Measurements from ENCODE around the gene SIPA1L3.
A peak's percentile ranks its signal among the peaks of the same experiment; 100 is the strongest.
"Not testable (repeated sequence)": the region's sequence is repeated elsewhere in the genome, so short reads cannot be mapped to it uniquely, and the experiment has no call there.

Gene SIPA1L3

DNA sequence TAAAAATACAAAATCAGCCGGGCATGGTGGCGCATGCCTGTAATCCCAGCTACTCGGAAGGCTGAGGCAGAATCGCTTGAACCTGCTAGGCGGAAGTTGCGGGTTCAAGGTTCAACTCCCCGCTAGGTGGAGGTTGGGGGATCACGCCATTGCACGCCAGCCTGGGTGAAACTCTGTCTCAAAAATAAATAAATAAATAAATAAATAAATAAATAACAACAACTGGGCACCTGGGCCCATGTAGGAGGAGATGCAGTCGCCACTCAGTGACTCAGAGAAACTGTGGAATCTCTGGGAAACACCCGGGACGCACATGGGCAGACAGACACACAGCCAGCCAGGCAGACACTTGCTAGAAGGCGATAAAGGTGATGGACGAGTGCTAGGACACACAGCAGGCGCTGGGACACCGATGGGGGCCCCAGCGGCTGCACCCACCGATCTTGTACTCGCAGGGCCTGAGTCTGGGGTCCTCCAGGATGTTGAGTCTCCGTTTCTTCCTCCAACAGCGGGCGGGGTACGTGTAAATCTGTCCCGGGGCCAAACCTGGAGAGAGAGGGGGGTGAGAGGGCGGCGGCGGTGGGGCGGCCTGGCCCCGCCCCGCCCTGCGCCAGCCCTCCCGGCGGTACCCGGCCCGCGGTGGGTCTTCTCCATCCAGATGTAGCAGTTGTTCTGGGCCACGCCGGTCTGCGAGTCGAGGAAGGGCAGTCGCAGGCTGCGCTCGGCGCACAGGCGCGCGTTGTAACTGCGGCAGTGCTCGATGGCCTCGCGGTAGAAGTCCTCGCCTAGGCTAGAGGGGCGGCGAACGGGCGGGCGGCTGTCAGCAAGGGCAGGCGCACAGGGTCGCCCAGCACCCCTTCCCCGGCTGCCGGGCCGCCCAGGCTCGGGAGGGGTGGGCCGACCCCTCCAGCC is 315.2 kb downstream of the SIPA1L3 start:
- no peak for DNase-seq

DNA sequence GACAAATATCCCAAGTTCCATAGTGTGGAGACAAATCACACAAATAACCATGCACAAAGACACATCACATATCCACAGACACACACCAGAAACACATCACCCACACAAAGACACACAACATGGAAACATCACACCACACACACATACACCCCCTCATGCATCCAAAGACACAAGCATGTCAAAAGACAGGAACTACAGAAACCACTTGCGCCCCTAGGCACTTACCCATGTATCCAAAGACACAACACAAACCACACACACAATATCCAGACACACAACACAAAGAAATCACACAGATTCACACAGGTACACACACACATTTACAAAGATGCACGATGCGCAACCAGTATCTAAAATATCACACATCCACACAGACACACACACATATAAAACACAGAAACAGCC is 316.1 kb downstream of the SIPA1L3 start:
- DNase-seq = no peak

DNA sequence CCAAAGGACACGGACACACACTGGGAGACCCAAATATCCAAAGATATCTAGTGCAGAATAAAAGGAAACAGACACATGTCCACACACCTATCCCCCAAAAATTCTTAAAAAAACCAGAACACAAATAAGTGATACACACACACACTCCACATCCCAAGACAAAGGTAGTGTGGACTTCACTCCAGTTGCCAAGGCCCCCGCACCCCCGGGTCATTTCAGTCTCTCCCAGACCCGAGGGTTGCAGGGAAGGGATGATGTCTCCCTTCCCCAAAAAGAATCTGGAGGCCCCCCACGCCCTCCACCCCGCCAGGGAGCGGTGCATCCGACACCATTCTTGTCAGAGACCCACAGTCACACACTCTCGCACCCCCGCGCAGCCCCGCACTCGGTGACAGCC is 316.6 kb downstream of the SIPA1L3 start:
- DNase-seq = no peak

DNA sequence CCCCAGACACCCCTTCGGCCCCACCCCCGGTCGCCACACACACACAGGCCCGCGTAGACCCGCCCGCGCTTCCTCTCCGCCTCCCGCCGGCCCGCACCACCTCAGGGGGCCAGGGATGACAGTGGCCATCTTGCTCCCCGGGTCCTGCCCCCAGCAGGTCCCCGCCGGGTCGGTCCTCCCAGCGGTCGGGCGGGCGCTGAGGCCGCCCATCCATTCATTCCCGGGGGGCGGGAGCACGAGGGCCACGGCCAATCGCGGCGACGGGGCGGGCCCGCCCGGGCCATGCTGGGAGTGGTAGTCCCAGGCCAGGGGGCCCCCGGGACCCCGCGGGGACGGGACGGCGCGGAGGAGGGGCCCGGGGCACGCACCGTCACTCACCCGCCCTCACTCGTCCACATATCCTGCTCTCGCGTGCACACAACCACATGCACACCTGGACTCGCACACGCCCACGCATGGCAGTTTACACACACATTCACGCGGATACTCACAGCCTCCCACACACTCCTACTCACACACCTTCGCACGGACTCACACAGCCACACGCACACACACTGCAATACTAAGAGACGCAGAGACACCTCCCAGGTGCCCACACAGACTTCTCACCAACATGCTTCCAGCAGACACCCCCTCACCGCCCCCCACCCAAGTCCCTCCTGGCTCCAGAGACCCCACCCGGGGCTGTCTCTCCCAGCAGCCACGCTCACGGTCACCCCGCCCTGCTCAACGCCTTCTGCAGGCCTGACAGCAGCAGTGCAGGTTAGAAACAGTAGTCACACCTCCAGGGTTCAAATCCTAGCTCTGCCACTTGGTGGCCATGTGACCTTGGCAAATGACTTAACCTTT is 317.2 kb downstream of the SIPA1L3 start, which contains the start of gene DPF1:
Gene DPF1 (minus strand): TSS at position 209 of the 849 bp plus-strand sequence. CDS start 80 bp downstream, at position 129.
- peak; percentile 76 for DNase-seq

DNA sequence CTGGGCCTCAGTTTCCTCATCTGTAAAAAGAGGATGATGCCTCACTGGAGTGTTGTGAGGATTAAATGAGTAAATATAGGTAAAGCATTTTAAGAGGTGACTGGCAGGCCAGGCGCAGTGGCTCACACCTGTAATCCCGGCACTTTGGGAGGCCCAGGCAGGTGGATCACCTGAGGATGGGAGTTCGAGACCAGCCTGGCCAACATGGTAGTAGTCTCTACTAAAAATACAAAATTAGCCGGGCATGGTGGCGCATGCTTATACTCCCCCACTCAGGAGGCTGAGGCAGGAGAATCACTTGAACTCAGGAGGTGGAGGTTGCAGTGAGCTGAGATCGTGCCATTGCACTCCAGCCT is 317.8 kb downstream of the SIPA1L3 start:
- not testable (repeated sequence) for DNase-seq

DNA sequence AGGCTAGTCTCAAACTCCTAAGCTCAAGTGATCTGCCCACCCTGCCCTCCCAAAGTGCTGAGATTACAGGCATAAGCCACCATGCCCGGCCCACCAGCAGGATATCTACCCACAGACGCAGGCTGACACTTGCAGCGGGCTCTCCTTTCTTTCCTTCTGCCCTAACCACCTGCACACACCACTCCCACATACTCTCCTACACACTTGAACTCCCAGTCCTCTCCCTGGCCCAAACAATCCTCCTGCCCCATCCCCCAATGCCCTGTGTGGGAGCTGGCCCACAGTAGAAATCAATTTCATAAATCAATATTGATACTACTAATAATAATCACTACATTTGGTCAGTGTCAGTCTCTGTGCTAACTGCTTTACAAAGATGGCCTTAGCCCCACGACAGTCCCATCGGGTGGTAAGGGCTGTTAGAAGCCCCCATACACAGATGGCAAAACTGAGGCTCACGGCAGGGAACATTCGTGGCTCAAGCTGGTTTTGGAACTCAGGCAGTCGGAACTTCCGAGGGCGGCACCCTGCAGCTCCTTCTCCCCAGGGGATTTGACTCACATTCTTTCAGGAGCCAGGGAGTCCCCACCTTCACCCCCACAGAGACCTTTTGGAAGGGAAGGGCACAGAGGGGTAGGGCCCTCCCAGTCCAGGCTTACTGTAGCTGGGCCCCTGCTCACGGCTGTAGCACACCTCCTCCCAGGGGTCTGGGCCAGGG is 320.4 kb downstream of the SIPA1L3 start:
- DNase-seq = no peak

DNA sequence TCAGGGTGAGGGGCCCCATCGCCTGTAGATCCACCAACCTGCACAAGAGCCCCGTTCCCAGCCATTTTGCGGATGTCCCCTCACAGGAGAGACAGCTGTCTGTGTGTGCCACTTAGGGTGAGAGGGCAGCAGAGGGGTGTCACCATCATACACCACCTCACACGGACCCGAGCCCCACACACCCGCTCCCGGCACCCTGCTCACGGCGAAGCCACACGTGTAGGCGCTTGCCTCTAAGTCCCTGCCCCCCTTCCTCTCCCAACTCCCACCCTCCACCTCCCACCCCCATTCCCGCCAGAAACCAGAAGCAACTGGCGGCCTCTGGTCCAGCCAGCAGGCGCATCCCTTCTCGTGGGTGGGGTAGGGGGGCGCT is 321.0 kb downstream of the SIPA1L3 start:
- no peak for DNase-seq

DNA sequence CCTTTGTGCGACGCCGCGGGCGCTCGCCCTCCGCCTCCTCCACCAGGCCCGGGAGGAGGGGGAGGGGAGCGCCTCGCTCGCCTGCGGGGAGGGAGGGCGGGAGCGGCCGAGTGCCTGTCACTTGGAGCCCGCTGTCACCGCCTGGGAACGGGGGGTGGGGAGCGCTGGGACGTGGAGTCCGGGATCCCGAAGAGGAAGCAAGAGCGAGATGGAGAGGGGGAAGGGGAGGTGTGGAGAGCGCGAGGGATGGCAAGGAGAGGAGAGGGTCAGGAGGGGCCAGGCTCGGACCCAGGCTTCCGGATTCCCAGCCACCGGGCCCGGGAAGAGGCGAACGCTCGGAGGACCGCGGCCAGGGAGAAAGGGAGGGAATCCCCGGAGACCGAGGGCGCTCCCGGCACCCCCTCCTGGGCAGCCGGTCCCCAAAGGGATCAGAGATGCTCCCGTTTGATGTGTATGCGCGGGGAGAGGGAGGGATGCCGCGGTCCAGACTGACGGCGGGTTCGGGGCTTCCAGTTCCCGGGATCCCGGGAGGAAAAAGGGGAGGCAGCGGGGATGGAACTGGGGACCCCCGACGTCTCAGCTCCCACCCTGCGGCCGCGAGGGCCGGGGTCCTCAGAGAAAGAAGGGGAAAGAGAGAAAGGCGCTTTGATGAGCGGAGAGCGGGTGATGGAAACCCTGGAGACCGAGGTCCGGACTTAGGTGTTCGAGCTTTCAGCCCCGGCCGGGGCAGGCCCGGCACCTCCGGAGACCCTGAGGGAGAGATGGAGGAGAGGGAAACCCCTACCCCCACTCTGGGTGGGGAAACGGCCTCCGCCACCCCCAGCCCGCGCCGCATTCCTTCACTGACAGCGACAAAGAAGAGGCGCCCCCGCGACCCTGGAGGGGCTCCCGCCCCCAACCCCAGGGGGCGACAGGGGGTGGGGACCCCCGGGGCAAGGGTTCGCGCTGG is 321.8 kb downstream of the SIPA1L3 start:
- no peak for DNase-seq

DNA sequence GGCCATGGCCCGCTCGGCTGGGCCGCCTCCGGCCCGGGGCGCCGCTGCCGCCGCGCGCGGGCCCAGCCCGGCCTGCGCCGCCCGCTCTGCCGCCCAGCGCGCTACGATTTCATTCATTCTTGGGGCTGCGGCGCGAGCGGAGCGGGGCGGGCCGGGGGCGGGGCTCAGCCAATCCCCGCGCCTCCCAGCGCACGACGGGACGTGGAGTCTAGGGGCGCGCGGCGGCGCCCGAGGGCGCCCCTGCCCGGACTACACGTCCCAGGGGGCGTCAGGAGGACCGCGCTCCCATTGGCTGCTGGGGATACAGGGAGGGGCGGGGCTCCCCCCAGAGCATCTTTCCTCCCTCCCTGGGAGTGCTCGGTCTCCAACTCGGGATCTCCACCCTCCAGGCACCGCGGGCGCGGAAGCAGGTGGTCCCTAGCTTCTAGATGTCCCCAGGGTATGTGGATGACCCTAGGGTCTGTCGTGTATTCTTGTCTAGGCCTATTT is 322.6 kb downstream of the SIPA1L3 start:
- peak; percentile 84 for DNase-seq

DNA sequence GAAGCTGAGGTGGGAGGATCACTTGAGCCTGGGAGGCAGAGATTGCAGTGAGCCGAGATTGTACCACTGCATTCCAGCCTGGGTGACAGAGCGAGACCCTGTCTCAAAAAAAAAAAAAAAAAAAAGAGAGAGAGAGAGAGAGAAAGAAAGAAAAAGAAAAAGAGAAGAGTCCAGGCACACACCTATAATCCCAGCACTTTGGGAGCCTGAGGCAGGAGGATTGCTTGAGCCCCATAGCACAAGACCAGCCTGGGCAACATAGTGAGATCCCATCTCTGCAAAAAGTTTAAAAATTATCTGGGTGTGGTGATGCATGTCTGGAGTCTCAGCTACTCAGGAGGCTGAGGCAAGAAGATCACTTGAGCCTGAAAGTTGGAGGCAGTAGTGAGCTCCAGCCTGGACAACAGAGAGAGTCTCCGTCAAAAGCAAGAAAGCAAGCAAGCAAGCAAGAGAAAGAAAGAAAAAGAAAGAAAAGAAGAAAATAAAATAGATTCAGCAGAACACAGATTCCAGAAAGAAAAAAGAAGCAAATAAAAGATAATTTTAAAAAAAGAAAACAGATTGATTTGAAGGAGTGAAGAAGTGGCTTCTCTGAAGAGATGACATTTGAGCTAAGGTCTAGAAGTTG is 323.6 kb downstream of the SIPA1L3 start:
- not testable (repeated sequence) for DNase-seq

DNA sequence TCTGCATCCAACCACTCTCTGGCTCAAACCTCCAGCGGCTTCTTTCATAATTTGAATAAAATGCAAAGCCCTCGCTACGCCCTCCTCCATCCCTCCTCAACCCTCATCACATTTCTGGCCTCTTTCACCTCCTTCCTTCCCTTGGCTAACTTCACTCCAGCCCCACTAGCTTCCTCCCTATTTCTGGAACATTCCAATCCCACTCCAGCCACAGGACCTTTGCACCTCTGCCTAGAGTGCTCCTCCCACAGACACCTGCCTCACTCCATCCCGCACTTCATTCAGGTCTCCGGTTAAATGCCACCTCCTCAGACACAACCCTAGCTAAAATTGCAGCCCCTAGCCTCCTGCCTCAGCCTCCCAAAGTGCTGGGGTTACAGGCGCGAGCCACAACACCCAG is 324.9 kb downstream of the SIPA1L3 start:
- DNase-seq = no peak

DNA sequence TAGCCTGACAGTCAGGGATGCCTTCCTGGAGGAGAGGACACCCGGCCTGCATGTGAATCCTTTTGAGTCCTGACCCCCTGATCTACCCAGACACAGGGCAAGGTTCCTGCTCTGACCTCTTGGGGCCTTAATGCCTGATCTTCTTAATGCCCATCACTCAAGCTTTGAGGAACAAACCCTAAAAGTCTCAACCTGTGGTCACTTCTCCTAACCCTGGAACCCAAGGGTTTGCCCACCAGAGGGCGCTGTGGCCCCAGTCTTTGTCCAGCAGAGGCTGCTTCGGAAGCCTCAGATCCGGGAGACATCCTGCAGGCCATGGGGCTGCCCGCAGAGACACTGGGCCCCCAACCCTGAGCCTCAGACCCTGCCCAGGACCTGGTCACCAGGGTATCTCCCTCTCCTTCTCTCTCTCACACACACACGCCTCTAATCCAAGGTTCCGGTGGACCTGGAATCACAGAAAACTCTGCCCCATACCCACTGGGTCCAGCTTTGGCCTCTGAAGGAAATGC is 326.8 kb downstream of the SIPA1L3 start:
- DNase-seq = peak; percentile 92

DNA sequence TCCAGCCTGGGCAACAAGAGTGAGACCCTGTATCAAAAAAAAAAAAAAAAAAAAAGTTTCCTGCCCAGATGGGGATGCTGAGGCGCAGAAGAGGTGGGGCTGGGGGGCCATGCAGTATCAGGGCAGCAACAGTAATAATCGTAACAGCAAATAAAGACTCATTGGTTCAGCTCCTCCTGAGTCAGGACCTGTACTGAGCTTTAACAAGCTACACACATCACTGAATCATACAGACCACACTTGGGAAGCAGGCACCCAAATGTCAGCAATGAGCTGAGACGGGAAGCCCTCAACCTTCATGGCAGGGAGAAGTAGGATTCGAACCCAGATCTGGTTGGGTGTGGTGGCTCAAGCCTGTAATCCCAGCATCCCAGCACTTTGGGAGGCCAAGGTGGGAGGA is 327.6 kb downstream of the SIPA1L3 start:
- no peak for DNase-seq

DNA sequence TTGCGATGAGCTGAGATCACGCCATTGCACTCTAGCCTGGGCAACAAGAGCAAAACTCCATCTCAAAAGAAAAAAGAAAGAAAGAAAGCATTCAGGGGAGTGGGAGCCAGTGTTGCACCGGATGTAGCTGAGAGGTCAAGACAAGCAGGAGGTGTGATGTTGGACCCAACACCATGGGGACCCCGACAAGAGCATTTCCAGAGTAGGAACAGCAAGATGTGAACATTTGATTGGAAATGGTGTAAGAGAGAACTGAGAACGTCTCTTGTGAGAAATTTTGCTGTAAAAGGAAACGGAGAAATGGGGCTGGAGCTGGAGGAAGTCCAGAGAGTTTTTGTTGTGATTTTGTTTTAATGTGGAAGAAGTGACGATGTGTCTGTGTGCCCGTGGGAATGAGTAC is 332.8 kb downstream of the SIPA1L3 start:
- DNase-seq = no peak

DNA sequence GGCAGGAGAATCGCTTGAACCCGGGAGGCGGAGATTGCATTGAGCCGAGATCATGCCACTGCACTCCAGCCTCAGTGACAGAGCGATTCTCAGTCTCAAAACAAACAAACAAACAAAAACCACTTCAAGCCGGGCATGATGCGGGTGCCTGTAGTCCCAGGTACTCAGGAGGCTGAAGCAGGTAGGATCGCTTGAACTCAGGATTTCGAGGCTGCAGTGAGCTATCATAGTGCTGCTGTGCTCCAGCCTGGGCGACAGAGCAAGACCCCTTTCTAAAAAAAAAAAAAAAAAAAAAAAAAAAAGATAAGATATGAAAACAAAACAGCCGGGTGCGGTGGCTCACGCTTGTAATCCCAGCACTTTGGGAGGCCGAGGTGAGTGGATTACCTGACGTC is 336.3 kb downstream of the SIPA1L3 start:
- no peak for DNase-seq

DNA sequence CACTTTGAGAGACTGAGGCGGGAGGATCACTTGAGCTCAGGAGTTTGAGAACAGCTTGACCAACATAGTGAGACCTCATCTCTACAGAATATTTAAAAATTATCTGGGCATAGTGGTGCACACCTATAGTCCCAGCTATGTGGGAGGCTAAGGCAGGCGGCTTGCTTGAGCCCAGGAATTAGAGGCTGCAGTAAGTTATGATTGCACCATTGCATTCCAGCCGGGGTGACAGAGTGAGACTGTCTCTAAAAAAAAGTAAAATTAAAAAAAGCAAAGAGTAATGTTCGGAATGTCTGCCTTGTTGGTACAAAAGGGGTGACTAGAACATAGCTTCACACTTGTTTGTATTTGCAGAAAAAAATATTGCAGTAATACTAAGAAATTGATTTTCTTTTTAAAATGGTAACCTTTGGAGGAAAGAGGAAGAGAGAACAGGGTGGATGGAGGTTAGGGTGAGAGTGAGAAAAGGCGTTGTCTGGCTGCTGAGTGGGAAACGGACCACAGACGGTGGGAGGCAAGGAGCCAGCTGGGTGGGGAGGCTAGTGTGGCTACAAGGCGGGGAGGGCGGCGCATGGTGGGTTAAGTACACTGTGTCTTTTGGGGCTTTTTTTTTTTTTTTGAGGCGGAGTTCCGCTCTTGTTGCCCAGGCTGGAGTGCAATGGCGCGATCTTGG is 339.0 kb downstream of the SIPA1L3 start:
- no peak for DNase-seq

DNA sequence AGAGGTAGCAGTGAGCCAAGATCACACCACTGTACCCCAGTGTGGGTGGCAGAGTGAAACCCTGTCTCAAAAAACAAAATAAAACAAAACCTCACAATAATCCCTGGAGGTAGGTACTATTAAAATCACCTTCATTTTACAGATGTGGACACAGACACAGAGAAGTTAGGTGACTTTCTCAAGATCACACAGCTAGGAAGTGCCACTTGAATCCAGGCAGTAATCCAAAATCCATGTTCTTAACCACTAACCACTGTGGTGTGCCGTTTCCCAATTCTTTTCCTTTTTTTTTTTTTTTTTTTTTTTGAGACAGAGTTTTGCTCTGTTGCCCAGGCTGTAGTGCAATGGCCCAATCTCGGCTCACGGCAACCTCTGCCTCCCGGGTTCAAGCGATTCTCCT is 340.1 kb downstream of the SIPA1L3 start:
- DNase-seq = no peak

DNA sequence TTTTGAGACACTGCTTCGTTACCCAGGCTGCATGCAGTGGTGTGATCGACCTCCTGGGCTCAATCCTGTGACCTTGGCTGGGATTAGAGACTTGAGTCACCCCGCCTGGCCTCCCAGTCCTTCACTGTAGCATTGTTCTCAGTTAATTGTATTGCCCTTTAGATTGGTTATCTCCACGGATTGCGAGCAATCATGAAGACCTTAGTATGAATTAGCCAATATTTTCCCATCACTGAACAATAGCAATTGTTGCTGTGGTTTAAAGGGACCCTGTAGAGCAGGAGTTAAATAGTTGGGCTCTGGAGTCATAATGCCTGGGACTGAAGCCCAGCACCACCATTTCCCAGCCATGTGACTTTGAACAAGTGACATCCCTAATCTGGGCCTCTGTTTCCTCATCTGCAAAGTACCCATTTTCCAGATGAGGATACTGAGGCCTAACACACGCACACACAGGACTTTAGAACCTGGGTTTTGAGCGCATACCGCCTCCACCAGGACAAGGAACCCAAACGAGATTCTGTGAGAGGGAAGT is 340.8 kb downstream of the SIPA1L3 start:
- no peak for DNase-seq

DNA sequence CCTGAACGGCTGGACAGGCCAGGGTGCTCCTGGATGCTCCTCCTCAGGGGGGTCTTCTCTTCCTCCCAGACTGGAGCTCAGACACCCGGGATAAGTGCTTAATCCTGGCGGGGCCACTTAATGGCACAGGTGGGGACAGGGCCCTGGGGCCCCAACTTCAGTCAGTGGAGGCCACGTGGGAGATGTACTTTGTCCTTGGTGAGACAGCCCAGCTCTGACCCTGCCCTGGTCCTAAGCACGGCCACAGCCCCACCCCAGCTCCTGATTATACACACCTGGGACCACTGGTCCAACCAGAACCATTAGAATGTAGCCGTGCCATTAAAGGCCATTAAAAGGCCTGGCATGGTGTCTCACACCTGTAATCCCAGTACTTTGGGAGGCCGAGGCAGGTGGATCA is 341.4 kb downstream of the SIPA1L3 start:
- DNase-seq = no peak

DNA sequence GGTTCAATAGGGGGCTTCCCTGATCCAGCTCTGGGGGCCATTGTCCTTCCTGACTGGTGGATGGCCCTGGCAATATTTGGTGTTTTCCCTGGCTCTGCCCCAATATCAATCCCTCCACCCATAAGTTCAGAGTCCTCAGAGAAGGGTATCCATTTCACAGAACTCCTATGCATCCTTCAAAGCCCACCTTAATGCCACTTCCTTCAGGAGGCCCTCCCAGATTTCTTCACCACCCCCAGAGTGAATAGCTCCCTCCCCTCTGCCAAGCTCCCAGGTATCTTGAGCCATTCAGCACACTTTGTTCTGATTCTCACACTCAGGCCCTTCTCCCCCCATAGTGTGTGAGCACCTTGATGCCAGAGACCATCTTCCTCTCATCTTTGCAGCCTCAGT is 343.4 kb downstream of the SIPA1L3 start:
- no peak for DNase-seq

Data from activated CD4-positive, alpha-beta T cell treated with anti-CD3 and anti-CD28 coated beads for 48 hours (primary cell).